ENCODE measurements around the gene GPATCH2. TPM values are rescaled to one million over a fixed set of nuclear protein-coding genes. Genes with fewer than 3 reads are reported as not detected.

GPATCH2 gene
- polyA plus RNA-seq, 1 donor from 2014 or later, result 12.3 TPM

DNA sequence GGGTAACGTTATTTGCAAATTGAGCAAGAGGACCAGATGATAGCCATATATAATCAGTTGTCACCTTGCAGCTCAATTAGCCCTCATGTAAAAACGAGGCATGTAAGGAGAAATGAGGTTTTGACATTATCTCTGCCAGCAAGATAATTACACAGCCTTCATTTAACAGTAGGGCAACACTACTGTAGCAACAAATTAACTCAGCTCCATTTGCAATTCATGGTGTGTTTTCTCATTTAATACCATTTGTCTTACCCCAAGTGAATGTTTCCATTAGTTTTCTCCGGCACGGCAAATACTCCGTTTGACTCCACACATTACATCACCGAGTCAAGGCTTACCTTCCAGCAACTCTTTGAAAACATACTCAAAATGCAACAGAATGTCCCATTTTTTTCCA is 66.7 kb downstream of the GPATCH2 start:
- H3F3A ChIP-seq (ENCODE audit: insufficient read depth, low read length, poor library complexity, severe bottlenecking), result no peaks in the 10 kb centered on the region
- H3K9me3 ChIP-seq (ENCODE audit: low read length), result no peaks in the 10 kb centered on the region
- H3K27ac ChIP-seq (ENCODE audit: low read length), result no peak overlapping the region
- no peak overlapping the region for H2AFZ ChIP-seq (ENCODE audit: low read depth, low read length)
- no peaks in the 10 kb centered on the region for H3K36me3 ChIP-seq (ENCODE audit: insufficient read depth, low read length)
- H3K4me2 ChIP-seq (ENCODE audit: low read length), result no peak overlapping the region
- no peaks in the 10 kb centered on the region for H3K79me2 ChIP-seq (replicated peaks; ENCODE audit: insufficient read depth, low read length)
- no peaks in the 10 kb centered on the region for H4K20me1 ChIP-seq (ENCODE audit: insufficient read depth)
- no peaks in the 10 kb centered on the region for H3K27me3 ChIP-seq (ENCODE audit: insufficient read depth, low read depth, low read length)
- no peak overlapping the region for H3K9ac ChIP-seq (ENCODE audit: low read length)
- no peak overlapping the region for H3K4me3 ChIP-seq (ENCODE audit: low read length)
- no peaks in the 10 kb centered on the region for H3K9me2 ChIP-seq (ENCODE audit: insufficient read depth, low read length)
- no peak for TF ChIP-seq RAD21 (conservative IDR thresholded peaks at IDR 0.05)
- TF ChIP-seq SMC3 (conservative IDR thresholded peaks at IDR 0.05; ENCODE audit: poor library complexity), result no peak
- TF ChIP-seq POLR2AphosphoS5 (IDR thresholded peaks at IDR 0.05), result no peak
- TF ChIP-seq EP300 (conservative IDR thresholded peaks at IDR 0.05; ENCODE audit: poor library complexity, severe bottlenecking), result no peak
- TF ChIP-seq MXI1 (conservative IDR thresholded peaks at IDR 0.05; ENCODE audit: poor library complexity, severe bottlenecking), result no peak
- TF ChIP-seq TAF1 (IDR thresholded peaks at IDR 0.05; ENCODE audit: low read depth), result no peak
- no peak for TF ChIP-seq EZH2 (IDR thresholded peaks at IDR 0.05; ENCODE audit: borderline replicate concordance, insufficient read depth, low read length, poor library complexity, severe bottlenecking)
- TF ChIP-seq, protein P1, sequence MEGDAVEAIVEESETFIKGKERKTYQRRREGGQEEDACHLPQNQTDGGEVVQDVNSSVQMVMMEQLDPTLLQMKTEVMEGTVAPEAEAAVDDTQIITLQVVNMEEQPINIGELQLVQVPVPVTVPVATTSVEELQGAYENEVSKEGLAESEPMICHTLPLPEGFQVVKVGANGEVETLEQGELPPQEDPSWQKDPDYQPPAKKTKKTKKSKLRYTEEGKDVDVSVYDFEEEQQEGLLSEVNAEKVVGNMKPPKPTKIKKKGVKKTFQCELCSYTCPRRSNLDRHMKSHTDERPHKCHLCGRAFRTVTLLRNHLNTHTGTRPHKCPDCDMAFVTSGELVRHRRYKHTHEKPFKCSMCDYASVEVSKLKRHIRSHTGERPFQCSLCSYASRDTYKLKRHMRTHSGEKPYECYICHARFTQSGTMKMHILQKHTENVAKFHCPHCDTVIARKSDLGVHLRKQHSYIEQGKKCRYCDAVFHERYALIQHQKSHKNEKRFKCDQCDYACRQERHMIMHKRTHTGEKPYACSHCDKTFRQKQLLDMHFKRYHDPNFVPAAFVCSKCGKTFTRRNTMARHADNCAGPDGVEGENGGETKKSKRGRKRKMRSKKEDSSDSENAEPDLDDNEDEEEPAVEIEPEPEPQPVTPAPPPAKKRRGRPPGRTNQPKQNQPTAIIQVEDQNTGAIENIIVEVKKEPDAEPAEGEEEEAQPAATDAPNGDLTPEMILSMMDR (IDR thresholded peaks at IDR 0.05; ENCODE audit: poor library complexity, severe bottlenecking), result no peak
- TF ChIP-seq, protein P2, sequence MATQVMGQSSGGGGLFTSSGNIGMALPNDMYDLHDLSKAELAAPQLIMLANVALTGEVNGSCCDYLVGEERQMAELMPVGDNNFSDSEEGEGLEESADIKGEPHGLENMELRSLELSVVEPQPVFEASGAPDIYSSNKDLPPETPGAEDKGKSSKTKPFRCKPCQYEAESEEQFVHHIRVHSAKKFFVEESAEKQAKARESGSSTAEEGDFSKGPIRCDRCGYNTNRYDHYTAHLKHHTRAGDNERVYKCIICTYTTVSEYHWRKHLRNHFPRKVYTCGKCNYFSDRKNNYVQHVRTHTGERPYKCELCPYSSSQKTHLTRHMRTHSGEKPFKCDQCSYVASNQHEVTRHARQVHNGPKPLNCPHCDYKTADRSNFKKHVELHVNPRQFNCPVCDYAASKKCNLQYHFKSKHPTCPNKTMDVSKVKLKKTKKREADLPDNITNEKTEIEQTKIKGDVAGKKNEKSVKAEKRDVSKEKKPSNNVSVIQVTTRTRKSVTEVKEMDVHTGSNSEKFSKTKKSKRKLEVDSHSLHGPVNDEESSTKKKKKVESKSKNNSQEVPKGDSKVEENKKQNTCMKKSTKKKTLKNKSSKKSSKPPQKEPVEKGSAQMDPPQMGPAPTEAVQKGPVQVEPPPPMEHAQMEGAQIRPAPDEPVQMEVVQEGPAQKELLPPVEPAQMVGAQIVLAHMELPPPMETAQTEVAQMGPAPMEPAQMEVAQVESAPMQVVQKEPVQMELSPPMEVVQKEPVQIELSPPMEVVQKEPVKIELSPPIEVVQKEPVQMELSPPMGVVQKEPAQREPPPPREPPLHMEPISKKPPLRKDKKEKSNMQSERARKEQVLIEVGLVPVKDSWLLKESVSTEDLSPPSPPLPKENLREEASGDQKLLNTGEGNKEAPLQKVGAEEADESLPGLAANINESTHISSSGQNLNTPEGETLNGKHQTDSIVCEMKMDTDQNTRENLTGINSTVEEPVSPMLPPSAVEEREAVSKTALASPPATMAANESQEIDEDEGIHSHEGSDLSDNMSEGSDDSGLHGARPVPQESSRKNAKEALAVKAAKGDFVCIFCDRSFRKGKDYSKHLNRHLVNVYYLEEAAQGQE (IDR thresholded peaks at IDR 0.05; ENCODE audit: borderline replicate concordance), result no peak

DNA sequence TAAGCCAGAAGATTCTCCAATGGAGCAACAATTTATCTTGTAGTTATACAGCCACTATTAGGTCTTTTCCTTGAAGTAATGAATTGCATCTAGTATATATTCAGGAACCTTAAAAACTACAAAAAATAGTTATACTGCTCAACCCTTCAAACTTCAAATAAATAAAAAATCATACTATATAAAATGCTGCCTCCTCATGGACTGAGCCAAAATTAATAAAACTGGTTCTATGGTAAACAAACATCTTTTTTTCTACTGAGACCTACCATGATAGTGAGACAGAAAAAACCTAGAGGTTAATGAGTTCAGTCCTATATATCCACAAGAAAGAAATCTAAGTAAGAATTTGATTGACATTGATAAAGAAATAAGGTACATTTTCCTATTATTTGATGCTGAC is 67.7 kb downstream of the GPATCH2 start:
- H3K9ac ChIP-seq (ENCODE audit: low read length), result no peak overlapping the region
- no peaks in the 10 kb centered on the region for H3K9me3 ChIP-seq (ENCODE audit: low read length)
- no peak overlapping the region for H3K4me2 ChIP-seq (ENCODE audit: low read length)
- TF ChIP-seq TAF1 (IDR thresholded peaks at IDR 0.05; ENCODE audit: low read depth) (no peak), SMC3 (conservative IDR thresholded peaks at IDR 0.05; ENCODE audit: poor library complexity) (no peak), RAD21 (conservative IDR thresholded peaks at IDR 0.05) (no peak), EP300 (conservative IDR thresholded peaks at IDR 0.05; ENCODE audit: poor library complexity, severe bottlenecking) (no peak)
- TF ChIP-seq, protein P2 (IDR thresholded peaks at IDR 0.05; ENCODE audit: borderline replicate concordance), result no peak
- TF ChIP-seq, protein P1 (IDR thresholded peaks at IDR 0.05; ENCODE audit: poor library complexity, severe bottlenecking), result no peak
- no peaks in the 10 kb centered on the region for H3K9me2 ChIP-seq (ENCODE audit: insufficient read depth, low read length)
- H3K4me3 ChIP-seq (ENCODE audit: low read length), result no peak overlapping the region
- H3K27ac ChIP-seq (ENCODE audit: low read length), result no peak overlapping the region
- H4K20me1 ChIP-seq (ENCODE audit: insufficient read depth), result no peaks in the 10 kb centered on the region
- H2AFZ ChIP-seq (ENCODE audit: low read depth, low read length), result no peak overlapping the region
- no peaks in the 10 kb centered on the region for H3K79me2 ChIP-seq (replicated peaks; ENCODE audit: insufficient read depth, low read length)
- H3F3A ChIP-seq (ENCODE audit: insufficient read depth, low read length, poor library complexity, severe bottlenecking), result no peaks in the 10 kb centered on the region
- no peaks in the 10 kb centered on the region for H3K36me3 ChIP-seq (ENCODE audit: insufficient read depth, low read length)
- no peaks in the 10 kb centered on the region for H3K27me3 ChIP-seq (ENCODE audit: insufficient read depth, low read depth, low read length)
